Skin epidermis (tissue), 12 donors: ENCODE data around the gene BICRA.

ENCODE experiments used
- H3K27ac ChIP-seq, 21 experiments: fragments of 200-600 bp; sonication (generic) in 11 of 21; one replicate each; pipeline ENCODE4 v1.5.0; 2020; ENCODE audit warnings: mild to moderate bottlenecking in 3 of 21, inconsistent platforms in 2 of 21, moderate library complexity in 2 of 21
- H3K4me3 ChIP-seq, 7 experiments: fragments of 200-600 bp; sonication (generic) in 2 of 7; one replicate each; pipeline ENCODE4 v1.5.0; 2020; ENCODE audit warnings: inconsistent platforms in 2 of 7, mild to moderate bottlenecking in 2 of 7, moderate library complexity in 1 of 7

The BICRA gene

GRCh38 chr19:47600246-47601179 lies 8.4 kb upstream of the BICRA start:
- peak overlapping the region; percentile 52 to 92 (median 88) for H3K27ac ChIP-seq
- peak overlapping the region; percentile 31 to 59 (median 44) for H3K4me3 ChIP-seq

- peak overlapping the region; percentile 31 to 59 (median 44) for H3K4me3 ChIP-seq
- peak overlapping the region; percentile 42 to 92 (median 88) for H3K27ac ChIP-seq
Observed at GRCh38 chr19:47601180-47601904, 7.6 kb upstream of the BICRA start.

- no peak overlapping the region for H3K27ac ChIP-seq
Observed at GRCh38 chr19:47603706-47604565, 5.0 kb upstream of the BICRA start.

GRCh38 chr19:47607564-47608073 lies 1.3 kb upstream of the BICRA start:
- peak overlapping the region; percentile 87 to 98 (median 96) for H3K4me3 ChIP-seq
- peak overlapping the region; percentile 88 to 100 (median 96) for H3K27ac ChIP-seq

More at GRCh38 chr19:47603706-47604565, 5.0 kb upstream of the BICRA start:
- H3K4me3 ChIP-seq: no peak overlapping the region

GRCh38 chr19:47608074-47608918 lies 638 bp upstream of the BICRA start:
- peak overlapping the region; percentile 87 to 98 (median 96) for H3K4me3 ChIP-seq

GRCh38 chr19:47609906-47610894 lies 1.3 kb downstream of the BICRA start:
- H3K27ac ChIP-seq: peak overlapping the region; percentile 65 to 100 (median 95)
- H3K4me3 ChIP-seq: peak overlapping the region; percentile 50 to 98 (median 96)

More at GRCh38 chr19:47608074-47608918, 638 bp upstream of the BICRA start:
- peak overlapping the region; percentile 88 to 100 (median 96) for H3K27ac ChIP-seq

- H3K27ac ChIP-seq: peak overlapping the region in 14 of 21 experiments; percentile 87 to 100 (median 96)
- peak overlapping the region in 1 of 7 experiments; percentile 96 for H3K4me3 ChIP-seq
Observed at GRCh38 chr19:47610902-47611301, 2.0 kb downstream of the BICRA start.

GRCh38 chr19:47613165-47614020 lies 4.5 kb downstream of the BICRA start:
- no peak overlapping the region for H3K4me3 ChIP-seq
- H3K27ac ChIP-seq: peak overlapping the region in 19 of 21 experiments; percentile 3 to 72 (median 52)

GRCh38 chr19:47614021-47614295 lies 5.0 kb downstream of the BICRA start:
- H3K4me3 ChIP-seq: no peak overlapping the region
- H3K27ac ChIP-seq: peak overlapping the region in 6 of 21 experiments; percentile 48 to 72 (median 62)

GRCh38 chr19:47614559-47614958 lies 5.6 kb downstream of the BICRA start:
- Histone ChIP-seq H3K27ac (peak overlapping the region in 1 of 21 experiments; percentile 55), H3K4me3 (no peak overlapping the region)

- no peak overlapping the region for H3K27ac ChIP-seq
- H3K4me3 ChIP-seq: no peak overlapping the region
Observed at GRCh38 chr19:47615230-47615629, 6.3 kb downstream of the BICRA start.

GRCh38 chr19:47615714-47616113 lies 6.8 kb downstream of the BICRA start:
- no peak overlapping the region for H3K4me3 ChIP-seq
- H3K27ac ChIP-seq: no peak overlapping the region

GRCh38 chr19:47618771-47619170 lies 9.8 kb downstream of the BICRA start:
- H3K27ac ChIP-seq: peak overlapping the region in 2 of 21 experiments; percentile 17 to 69
- H3K4me3 ChIP-seq: no peak overlapping the region

GRCh38 chr19:47619763-47620162 lies 10.8 kb downstream of the BICRA start:
- H3K4me3 ChIP-seq: no peak overlapping the region
- peak overlapping the region in 1 of 21 experiments; percentile 26 for H3K27ac ChIP-seq

GRCh38 chr19:47623151-47623920 lies 14.4 kb downstream of the BICRA start:
- no peak overlapping the region for H3K4me3 ChIP-seq
- H3K27ac ChIP-seq: peak overlapping the region in 2 of 21 experiments; percentile 1 to 45
